Glutamatergic neuron (in vitro differentiated cells): ENCODE results near the gene DRG2. TPM values are rescaled to one million over a fixed set of nuclear protein-coding genes. Genes with fewer than 3 reads are reported as not detected.

ENCODE experiments used
- DNase-seq: peaks from one replicate; pipeline ENCODE4 v3.0.0; 2022
- H3K27ac Mint-ChIP-seq: one replicate; pipeline ENCODE4 v1.8.0; 2020; ENCODE audit warnings: mild to moderate bottlenecking, mixed read lengths, inconsistent platforms; ENCODE audit not compliant: unreplicated experiment
- H3K27me3 Mint-ChIP-seq: one replicate; pipeline ENCODE4 v1.8.0; 2020; ENCODE audit warnings: mild to moderate bottlenecking, moderate library complexity, mixed read lengths, inconsistent platforms; ENCODE audit not compliant: unreplicated experiment
- H3K36me3 Mint-ChIP-seq: one replicate; pipeline ENCODE4 v1.8.0; 2020; ENCODE audit warnings: mild to moderate bottlenecking, mixed read lengths, inconsistent platforms; ENCODE audit not compliant: unreplicated experiment
- H3K4me1 Mint-ChIP-seq: one replicate; pipeline ENCODE4 v1.8.0; 2020; ENCODE audit warnings: mild to moderate bottlenecking, low read depth, mixed read lengths, inconsistent platforms; ENCODE audit not compliant: unreplicated experiment
- H3K4me3 Mint-ChIP-seq: one replicate; pipeline ENCODE4 v1.8.0; 2020; ENCODE audit warnings: mild to moderate bottlenecking, mixed read lengths, inconsistent platforms; ENCODE audit not compliant: unreplicated experiment
- H3K9me3 Mint-ChIP-seq: one replicate; pipeline ENCODE4 v1.8.0; 2020; ENCODE audit warnings: mild to moderate bottlenecking, moderate library complexity, mixed read lengths, inconsistent platforms; ENCODE audit not compliant: unreplicated experiment
- CTCF ChIP-seq: fragments of 200-600 bp; sonication (generic); IDR thresholded peaks from one replicate; pipeline ENCODE4 v1.5.0; 2021; ENCODE audit not compliant: partially characterized antibody, unreplicated experiment
- total RNA-seq: library from RNA; stranded (reverse); fragmentation: NEBNext Ultra II Directional; extraction: Animal tissue kit (Norgen Biotek cat#: 25700); gene quantifications from one replicate; pipeline ENCODE4 v1.2.1, GENCODE V29; 2021; ENCODE audit not compliant: unreplicated experiment

The DRG2 gene
- total RNA-seq, 1 donor from 2014 or later: 37.1 TPM

GRCh38 chr17:18111330-18111971 is 23.7 kb downstream of the DRG2 start:
- Mint-ChIP-seq H3K27ac (no peak overlapping the region), H3K27me3 (peaks cover 4% of the 10 kb centered on the region), H3K4me1 (peaks cover 18% of the 10 kb centered on the region), H3K9me3 (peaks cover 12% of the 10 kb centered on the region), H3K36me3 (no peaks in the 10 kb centered on the region), H3K4me3 (no peak overlapping the region)
- TF ChIP-seq CTCF: no peak
- no peak for DNase-seq

DNA sequence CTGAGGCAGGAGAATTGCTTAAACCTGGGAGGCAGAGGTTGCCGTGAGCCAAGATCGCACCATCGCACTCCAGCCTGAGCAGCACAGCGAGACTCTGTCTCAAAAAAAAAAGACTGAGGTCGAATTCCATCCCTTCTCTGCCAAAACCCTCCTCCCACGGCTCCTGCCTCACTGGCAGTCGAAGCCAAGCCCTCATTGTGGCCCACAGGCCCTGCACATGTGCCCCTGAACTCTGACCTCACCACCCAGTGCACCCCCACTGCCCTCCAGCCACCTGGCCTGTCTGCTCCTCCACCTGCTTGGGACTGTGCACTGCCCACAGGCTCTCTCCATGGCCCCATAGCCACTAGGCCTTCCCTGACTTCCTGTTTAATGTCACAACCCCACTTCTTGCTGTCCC is 27.8 kb downstream of the DRG2 start:
- DNase-seq: no peak
- peak overlapping the region; percentile 18 for H3K4me3 Mint-ChIP-seq
- H3K27me3 Mint-ChIP-seq: peaks cover 6% of the 10 kb centered on the region
- peak overlapping the region; percentile 64 for H3K27ac Mint-ChIP-seq
- TF ChIP-seq CTCF: no peak
- peaks cover 7% of the 10 kb centered on the region for H3K9me3 Mint-ChIP-seq
- H3K36me3 Mint-ChIP-seq: no peaks in the 10 kb centered on the region
- H3K4me1 Mint-ChIP-seq: peaks cover 18% of the 10 kb centered on the region

- no peaks in the 10 kb centered on the region for H3K36me3 Mint-ChIP-seq
- H3K27ac Mint-ChIP-seq: no peak overlapping the region
- no peak overlapping the region for H3K4me3 Mint-ChIP-seq
- peaks cover 6% of the 10 kb centered on the region for H3K27me3 Mint-ChIP-seq
- no peak for TF ChIP-seq CTCF
- no peak for DNase-seq
- H3K9me3 Mint-ChIP-seq: peaks cover 7% of the 10 kb centered on the region
- peaks cover 18% of the 10 kb centered on the region for H3K4me1 Mint-ChIP-seq
These were observed 28.3 kb downstream of the DRG2 start for GRCh38 chr17:18116078-18116477.

- no peak for DNase-seq
- peaks cover 7% of the 10 kb centered on the region for H3K27me3 Mint-ChIP-seq
- H3K27ac Mint-ChIP-seq: no peak overlapping the region
- peaks cover 7% of the 10 kb centered on the region for H3K9me3 Mint-ChIP-seq
- H3K36me3 Mint-ChIP-seq: no peaks in the 10 kb centered on the region
- no peak overlapping the region for H3K4me3 Mint-ChIP-seq
- H3K4me1 Mint-ChIP-seq: peaks cover 16% of the 10 kb centered on the region
- TF ChIP-seq CTCF: no peak
These were observed 29.8 kb downstream of the DRG2 start for GRCh38 chr17:18117533-18117932.
